Activated CD4-positive, alpha-beta T cell treated with anti-CD3 and anti-CD28 coated beads, Interleukin-2, amount 50 U/mL, for 1 hour (primary cell): ENCODE results near the gene TMX2.
A peak's percentile ranks its signal among the peaks of the same experiment; 100 is the strongest.
"Not testable (repeated sequence)": the region's sequence is repeated elsewhere in the genome, so short reads cannot be mapped to it uniquely, and the experiment has no call there.

Experiments
- DNase-seq: peaks from one replicate; pipeline ENCODE4 v3.0.0-alpha.2; 2020

The TMX2 gene, protein sequence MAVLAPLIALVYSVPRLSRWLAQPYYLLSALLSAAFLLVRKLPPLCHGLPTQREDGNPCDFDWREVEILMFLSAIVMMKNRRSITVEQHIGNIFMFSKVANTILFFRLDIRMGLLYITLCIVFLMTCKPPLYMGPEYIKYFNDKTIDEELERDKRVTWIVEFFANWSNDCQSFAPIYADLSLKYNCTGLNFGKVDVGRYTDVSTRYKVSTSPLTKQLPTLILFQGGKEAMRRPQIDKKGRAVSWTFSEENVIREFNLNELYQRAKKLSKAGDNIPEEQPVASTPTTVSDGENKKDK

GRCh38 chr11:57712256-57713150 is at the start of gene TMX2:
Gene TMX2 (plus strand): TSS chr11:57712593. CDS start chr11:57712619, 26 bp downstream.
- peak; percentile 87 for DNase-seq

DNA sequence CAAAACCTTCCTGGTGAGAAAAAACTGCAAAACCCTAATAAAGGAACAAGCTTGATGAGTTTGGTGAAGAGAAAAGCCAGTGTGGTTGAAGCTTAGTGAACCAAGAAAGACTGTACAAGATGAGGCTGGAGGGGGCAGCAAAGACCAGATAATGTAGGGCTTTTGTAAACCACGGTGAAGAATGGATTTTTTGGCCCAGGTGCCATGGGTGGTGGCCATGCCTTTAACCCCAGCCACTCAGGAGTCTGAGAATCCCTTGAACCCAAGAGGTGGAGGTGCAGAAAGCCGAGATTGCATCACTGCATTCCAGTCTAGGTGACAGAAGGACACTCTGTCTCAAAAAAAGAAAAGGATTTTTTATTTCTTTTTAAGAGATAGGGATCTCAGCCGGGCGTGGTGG is 49.5 kb upstream of the TMX2 start:
- DNase-seq: no peak

- DNase-seq: no peak
Measured at GRCh38 chr11:57663975-57664374, 48.4 kb upstream of the TMX2 start.

DNA sequence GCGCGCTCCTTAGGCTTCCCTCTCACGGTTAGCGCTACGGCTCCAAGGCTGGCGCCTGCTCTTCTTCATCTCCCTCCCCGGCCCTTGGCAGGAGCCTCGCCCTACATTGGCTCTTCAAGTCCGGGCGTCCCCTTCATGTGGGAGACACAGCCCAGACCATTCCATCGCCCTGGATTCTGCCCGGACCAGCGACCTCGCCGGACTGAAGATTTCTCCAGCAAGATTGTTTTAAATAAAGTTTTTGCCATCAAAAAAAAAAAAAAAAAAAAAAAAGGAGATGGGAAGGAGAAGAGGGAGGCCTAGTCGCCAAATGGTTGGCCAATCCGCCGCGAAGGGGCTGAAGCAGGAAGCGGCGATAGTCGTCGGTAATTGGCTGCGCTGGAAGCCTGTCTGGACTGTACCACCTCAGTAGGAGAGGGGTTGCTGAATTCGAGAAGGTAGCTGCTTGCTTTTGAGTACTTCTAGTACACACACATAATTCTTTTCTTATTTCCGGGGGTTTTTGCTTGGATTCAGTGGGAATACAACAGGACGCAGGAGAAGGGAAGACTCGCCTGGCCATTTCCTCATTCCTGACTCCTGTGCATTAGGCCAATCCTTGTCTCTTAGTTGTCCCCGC is 45.2 kb upstream of the TMX2 start:
- DNase-seq: peak; percentile 88

DNA sequence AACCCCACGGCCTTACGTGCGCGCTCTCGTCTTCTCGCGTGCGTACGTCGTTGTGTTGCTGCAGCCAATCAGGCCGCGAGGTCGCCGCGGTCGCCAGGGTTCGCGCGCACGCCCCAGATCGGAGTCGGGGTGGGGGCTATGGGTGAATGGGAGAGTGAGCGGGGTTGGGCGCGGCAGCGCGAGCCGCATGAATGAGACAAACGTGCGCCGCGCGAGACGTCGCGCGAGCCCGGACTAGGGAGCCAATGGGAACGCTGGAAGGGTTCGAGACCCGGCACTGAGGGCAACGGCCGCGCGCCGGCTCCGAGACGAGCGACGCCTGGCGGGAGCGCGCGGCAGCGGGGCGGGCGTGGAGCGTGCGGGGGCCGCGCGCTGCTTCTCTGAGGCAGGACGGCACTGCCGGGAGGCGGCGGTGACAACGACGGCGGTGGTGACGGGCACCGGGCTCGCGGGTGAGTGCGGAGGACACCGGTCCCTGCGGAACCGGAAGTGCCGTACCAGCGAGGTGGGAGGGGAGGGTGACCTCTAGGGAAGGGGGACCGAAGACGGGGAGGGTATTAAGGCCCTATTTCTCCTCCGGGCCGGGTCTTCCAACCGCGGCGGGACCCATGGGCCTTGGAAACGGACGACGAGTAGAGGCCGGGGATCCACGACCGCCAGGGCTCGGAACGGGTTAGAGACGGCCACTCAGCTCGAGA is 44.5 kb upstream of the TMX2 start, which contains the start of gene ZDHHC5:
Gene ZDHHC5 (plus strand): TSS at position 379 of the 698 bp plus-strand sequence. CDS start 4,977 bp downstream, outside the sequence.
- peak; percentile 99 for DNase-seq

DNA sequence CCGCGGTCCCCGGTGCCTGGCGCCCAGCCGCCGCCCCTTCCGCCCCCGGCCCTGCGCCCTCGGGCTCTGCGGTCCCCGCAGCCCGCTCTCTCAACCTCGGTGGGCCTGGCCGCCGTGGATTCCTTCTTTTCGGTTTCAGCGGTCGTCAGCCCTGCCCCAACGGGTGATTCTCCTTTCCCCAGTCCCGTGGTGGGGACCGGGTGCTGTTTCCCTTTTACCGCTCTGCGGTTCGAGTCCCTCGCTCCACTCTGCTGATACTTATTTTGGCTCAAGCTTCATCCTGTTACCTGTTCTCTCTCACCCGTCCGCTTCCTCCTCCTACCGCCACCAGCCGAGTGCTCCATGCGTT is 44.0 kb upstream of the TMX2 start:
- DNase-seq: peak; percentile 26

- DNase-seq: no peak
Measured at GRCh38 chr11:57674251-57674650, 38.1 kb upstream of the TMX2 start.

DNA sequence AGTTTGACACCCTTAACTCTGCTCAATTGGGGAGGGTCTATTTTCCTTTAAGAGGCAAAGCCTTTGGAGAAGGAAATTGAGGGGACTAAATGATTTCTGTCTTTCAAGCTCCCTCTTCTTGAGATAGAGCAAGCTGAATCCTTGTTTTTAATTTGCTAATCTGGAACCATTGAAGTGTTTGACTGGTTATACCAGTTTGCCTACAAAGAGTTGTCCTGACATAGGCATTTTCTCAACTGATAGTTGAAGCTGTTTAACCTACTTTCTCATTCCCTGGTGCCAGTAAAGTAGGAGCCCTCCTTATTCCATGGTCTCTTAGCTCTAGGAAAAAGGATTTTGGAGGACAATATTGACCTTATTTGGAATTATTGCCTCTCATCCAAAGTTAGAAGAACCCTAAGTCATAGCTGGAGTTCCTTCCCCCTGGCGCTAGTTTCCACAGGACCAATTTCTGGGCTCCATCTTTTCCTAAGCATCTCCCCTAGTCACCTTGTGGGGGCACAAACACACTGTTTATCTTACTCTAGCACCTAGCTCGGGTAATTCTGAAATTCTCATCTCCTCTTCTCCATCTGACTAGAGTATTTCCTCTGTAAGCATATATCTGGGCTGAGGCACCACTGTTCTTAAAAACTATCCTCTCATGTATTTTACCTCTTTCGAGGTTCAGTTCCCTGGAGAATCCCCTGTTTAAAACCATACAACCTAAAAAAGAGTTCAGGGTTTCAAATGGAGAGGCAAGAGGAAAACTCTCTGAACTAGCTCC is 37.0 kb upstream of the TMX2 start:
- DNase-seq: no peak

- DNase-seq: no peak
Measured at GRCh38 chr11:57679396-57679795, 33.0 kb upstream of the TMX2 start.

GRCh38 chr11:57680552-57680874 is 31.9 kb upstream of the TMX2 start:
- DNase-seq: no peak

- no peak for DNase-seq
Measured at GRCh38 chr11:57681168-57681567, 31.2 kb upstream of the TMX2 start.

- not testable (repeated sequence) for DNase-seq
Measured at GRCh38 chr11:57690474-57690873, 21.9 kb upstream of the TMX2 start.

- no peak for DNase-seq
Measured at GRCh38 chr11:57698843-57699365, 13.5 kb upstream of the TMX2 start.

- DNase-seq: no peak
Measured at GRCh38 chr11:57699813-57700212, 12.6 kb upstream of the TMX2 start.

GRCh38 chr11:57700425-57700824 is 12.0 kb upstream of the TMX2 start:
- DNase-seq: no peak

DNA sequence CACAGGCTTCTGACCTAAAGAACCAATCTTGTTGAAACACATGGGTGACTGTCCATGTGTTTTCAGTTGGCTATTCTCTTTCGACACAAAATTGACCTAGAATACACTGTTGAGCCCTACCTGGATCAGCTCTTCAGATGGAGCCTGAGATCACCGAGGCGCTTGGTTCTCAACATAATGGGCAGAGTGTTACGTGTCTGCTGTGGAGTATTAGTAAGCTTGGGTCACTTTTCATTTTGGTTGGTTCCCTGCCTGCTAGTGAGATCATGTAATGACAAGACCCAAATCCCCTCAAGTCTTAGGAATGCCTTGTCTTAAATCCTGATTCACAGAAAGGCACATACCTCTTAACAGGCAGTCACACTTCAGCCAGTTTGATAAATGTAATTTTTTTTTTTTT is 9.1 kb upstream of the TMX2 start:
- no peak for DNase-seq

DNA sequence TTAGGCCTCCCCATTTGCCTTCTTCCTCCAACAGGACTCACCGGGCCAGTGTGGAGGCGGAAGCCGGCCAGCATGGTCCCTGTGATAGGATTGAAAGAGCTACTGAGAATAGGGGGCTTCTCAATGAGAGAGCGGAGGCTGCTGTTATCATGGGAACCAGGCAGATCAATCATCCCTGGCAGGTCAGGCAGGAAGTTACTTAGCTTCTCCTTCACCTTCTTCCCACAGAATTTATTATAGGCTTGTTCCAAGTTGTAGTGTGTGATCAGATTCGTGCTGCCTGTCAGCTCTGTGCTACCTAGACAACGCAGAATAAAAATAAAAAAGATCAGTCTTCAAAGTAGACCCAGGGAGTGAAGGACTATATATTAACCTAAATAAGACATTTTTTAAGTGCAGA is 7.5 kb upstream of the TMX2 start:
- no peak for DNase-seq

GRCh38 chr11:57705432-57705831 is 7.0 kb upstream of the TMX2 start:
- not testable (repeated sequence) for DNase-seq

GRCh38 chr11:57709802-57710367 is 2.5 kb upstream of the TMX2 start:
- no peak for DNase-seq

DNA sequence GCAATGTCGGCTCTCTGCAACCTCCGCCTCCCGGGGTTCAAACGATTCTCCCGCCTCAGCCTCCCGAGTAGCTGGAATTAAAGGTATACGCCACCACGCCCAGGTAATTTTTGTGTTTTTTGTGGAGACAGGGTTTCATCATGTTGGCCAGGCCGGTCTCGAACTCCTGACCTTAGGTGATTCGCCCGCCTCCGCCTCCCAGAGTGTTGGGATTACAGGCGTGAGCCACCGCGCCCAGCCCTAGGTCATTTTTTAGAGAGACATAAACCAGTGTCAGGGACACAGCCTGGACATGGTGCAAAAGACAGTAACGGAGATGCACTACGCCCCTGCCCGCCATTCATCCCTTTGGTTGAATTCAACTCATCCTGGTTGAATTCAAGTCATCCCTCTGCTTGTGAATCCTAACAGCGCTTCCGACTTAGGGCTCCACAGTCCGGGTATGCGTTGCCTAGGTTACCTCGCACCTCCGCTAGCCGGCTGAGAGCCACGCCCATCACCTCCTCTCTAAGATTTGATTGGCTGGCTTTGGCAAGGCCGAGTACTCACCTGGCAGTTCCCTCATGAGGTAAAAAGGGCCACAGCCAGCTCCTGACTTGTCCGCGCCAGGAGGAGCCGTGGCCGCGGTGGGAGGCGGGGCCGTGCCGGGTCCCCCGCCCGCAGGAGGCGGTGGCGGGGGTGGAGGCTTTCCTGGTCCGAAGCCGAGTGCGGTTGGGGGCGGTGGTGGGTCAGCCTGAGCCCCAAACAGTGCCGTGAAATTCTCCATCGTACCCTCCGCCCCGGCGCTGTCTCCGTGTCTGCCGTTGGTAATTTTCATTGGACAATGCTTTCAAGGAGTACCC is 758 bp upstream of the TMX2 start, which contains the start of gene MED19:
Gene MED19 (minus strand): TSS at position 802 of the 842 bp plus-strand sequence. CDS start 36 bp downstream, at position 766.
- DNase-seq: peak; percentile 67

- no peak for DNase-seq
Measured at GRCh38 chr11:57713835-57714234, 1.4 kb downstream of the TMX2 start.
